CD4-positive, alpha-beta T cell treated with Interleukin-6 for 4 hours (primary cell): Measurements from ENCODE around the gene B3GAT3.
"Not testable (repeated sequence)": the region's sequence is repeated elsewhere in the genome, so short reads cannot be mapped to it uniquely, and the experiment has no call there.

Experiments used
- DNase-seq: peaks from one replicate; pipeline ENCODE4 v3.0.0-alpha.2; 2020; ENCODE audit warnings: mixed read lengths

The B3GAT3 gene

DNA sequence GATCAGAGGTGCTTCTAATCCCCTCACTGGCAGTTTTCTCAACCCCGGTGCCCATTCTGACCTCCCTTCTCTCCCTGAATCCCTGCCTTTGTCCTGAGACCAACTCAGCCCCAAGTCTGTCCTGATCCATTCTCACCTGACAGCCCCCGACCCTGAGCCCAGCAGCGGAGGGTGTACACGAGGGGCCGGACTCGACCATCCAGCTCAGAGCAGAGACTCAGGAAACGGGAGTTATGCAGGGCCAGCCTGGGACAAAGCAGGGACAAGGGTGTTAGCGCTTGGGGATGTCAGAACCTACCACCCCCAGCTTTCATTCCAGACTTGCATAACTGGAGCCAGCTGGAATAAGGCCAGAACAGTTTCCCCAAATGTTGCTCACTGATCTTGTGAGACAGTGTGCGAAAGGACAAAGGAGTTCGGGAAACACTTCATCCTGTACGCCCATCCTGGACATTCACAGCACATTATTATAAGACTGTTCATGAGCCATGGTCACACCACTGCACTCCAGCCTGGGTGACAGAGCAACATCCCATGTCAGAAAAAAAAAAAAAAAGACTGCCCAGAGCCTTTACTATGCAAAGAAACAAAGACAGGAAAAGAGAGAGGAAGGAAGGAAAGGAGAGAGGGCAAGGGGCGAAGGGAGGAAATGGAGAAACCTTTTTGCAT lies 44.6 kb downstream of the B3GAT3 start:
- no peak for DNase-seq

DNA sequence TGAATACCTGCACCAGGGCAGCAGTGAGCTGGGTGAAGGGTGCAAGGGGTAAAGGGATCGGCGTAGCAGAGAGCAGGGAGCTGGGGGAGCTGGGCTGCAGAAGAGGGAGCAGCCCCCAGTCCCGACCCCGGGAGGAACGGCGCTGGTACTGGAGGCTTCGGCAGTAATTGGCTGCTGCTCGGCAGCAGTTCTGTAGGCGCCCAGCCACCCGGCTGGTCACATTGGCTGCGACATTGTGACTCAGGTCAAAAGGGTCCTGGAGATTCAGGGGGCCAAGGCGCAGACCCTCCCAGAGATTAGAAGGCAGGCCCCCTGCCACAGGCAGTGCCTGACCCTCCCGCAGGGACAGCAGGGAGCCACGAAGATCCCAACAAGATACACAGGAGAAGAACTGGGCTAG lies 45.9 kb downstream of the B3GAT3 start:
- no peak for DNase-seq

DNA sequence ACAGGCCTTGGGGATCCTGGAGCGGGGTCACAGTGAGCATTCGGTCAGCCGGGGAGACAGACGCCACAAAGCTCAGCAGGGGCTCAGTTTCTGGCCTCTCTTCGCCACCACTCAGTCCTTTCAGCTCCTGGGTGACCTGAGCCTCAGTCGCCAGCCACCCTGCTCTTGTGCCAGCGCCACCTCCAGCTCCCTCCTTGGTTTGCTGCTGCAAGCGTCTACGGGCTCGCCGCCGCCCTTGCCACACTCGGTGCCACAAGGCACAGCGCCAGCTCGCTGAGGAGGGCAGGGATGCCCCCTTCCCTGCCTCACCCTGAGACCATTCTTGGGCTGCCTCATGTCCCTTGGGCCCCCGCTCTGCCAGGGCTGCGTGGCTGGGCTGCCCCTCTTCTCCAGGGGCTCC lies 46.6 kb downstream of the B3GAT3 start:
- DNase-seq, result no peak

DNA sequence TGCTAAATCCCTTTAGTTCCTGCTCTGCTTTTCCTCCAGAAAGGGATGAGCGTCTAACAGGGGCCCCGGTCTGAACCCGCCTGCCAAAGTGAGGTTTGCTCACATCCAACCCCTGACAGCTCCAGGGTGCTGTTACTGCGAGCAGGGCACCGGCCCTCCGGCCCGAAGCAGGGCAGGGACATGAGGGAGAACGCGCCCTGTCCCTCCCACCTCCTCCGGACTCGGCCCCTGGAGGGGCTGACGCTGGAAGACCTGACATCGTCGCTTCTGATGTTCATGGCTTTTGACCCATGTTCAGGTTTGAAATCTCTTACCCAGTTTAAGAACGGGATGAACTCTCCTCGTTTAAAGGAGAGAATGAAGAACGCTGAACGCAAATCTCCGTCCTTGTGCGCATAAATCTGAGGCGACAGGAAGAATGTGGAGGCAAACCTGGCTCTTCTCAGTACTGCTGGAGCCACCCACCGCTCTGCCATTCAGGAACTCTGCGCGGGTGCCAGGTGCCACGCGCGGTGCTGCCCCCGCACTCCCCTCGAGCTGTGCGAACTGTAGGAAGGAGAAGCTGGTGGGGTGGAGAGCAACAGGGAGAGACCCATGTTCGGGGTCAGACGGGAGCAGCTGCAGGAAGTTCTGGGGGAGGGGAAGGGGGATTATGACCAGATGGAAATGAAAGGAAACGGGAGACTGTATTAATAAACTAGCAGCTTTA lies 47.3 kb downstream of the B3GAT3 start:
- peak; percentile 19 for DNase-seq

DNA sequence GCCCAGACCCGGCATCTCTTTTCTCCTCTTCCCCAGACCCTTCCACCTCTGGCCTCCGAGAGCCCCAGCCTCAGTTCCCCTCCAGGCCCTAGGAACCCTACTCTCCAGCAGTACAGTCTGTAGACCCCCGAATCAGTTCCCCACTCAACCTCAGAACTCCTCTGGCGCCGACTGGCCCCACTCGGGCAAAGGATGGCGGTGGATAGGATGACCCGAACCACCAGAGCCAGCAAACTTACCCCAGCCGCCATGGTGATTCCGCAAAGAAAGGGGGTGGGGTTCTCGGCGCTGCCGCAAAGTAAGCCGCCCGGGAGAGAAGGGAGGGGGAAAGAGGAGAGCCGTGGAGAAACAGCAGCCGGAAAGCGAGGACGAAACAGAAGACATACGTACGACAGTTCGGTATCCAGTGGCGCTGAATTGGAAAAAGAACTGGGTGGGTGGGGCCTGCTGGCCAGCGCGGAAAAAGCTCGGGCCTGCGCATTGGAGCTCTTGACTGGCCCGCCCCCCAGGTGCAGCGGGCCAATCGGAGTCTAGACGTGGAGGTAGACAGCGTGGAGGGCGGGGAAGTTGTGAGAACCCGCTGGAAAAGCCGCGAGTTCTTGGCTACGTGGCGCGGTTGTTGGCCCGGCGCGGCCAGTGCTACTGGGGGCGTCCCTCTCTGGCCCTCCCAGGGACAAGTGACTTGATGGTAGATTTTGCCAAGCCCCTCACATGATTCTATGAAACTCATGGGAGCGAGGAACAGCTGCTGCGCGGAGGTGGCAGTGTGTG lies 48.0 kb downstream of the B3GAT3 start, which contains the start of gene EEF1G:
EEF1G (minus strand) TSS at position 300 of the 771 bp plus-strand sequence; CDS start at position 251, 49 bp downstream.
- peak; percentile 98 for DNase-seq

DNA sequence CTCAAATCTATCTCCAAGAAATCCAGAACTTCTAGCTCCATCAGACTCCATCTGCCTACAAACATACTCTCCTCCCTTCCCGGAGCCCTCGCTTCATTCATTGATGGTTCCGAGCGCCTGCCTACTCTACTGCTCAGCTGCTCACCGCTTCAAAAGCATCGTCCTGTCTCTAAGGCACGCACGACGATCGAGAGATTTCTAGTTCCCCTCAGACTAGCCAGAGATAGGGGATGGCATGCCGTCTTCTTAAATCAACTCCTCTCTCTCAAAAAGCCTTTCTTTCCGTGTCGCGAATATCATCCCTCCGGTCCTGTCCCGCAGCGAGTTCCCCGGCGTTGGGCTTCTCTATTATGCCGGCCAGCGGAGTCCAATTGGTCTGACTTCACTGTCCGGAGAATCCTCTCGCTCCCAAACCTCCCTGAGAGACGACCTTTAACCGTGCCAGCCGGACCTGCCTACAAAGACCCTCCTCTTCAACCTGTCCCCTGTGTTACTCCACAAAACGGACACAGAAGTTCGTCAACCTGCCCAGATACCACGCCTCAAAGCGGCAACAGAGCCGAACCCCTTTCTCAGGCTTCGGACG lies 48.7 kb downstream of the B3GAT3 start:
- peak; percentile 24 for DNase-seq

DNA sequence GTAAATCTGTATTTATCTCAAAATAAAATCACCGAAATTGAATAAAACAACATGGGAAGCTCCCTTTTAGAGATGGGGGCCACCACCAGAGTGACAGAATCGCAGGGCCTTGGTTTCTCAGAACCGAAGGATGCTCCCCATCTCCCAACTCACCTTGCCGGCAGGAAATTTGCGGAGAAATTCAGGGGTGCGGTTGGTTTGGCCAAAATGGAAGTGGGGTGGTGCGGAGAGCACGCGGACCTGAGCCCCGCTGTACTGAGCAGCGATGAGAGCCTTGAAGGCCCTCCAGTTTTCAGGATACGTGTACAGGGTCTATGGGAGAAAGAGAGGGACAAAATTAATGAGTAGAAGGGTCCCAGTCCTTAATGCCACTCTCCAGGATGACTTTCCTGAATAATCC lies 49.4 kb downstream of the B3GAT3 start:
- DNase-seq, result no peak

DNA sequence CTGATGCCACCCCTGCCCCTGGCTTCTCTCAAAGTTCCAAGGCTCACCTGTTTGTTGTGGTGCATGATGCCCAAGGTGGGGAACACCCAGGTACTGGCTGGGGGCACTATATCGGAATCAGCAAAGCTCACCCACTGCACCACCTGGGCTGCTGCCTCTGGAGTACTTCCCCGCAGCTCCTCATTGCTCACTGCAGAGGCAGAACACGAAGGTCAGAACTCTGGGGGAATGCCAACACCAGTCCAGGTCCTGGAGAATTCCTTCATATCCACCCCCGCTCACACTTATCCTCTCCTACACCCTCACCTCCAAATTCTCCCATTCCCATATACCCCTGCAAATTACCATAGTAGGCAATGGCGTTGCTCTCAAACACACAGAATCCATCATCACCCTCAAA lies 50.3 kb downstream of the B3GAT3 start:
- DNase-seq, result not testable (repeated sequence)

DNA sequence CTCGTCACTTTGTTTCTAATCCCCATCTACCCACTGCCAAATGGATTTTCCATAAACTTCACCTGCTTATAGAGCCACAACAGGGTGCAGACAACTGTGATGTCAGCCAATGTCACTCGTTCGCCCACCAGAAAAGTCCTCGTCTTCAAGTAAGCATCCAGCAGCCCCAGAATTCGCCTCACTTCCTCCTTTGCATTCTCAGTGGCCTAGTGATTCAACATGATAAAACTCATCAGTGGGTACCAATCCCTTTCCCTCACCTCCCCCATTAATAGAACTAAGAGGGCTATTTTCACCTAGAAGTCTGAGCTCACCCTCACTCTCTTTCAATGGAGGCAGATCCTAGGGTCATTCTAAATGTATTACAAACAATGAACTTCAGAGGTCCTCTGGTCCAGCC lies 50.9 kb downstream of the B3GAT3 start:
- not testable (repeated sequence) for DNase-seq

DNA sequence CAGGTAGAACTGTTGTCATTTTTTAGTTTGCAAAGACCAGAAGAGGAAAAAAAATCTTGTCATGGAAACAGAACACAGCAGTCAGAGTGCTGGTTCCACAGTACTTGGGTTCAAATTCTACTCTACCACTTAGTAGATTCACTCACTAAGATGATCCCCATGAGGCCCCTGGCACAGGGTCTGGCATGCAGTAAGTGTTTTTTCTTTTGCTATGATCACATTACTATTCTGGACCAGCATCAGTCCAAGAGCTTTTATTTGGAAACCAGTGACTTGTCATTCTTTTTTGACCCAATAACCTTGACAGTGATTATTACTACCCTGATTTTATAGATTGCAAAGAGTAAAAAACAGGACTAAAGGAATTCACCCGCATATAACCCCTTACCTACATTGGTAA lies 52.2 kb downstream of the B3GAT3 start:
- no peak for DNase-seq

DNA sequence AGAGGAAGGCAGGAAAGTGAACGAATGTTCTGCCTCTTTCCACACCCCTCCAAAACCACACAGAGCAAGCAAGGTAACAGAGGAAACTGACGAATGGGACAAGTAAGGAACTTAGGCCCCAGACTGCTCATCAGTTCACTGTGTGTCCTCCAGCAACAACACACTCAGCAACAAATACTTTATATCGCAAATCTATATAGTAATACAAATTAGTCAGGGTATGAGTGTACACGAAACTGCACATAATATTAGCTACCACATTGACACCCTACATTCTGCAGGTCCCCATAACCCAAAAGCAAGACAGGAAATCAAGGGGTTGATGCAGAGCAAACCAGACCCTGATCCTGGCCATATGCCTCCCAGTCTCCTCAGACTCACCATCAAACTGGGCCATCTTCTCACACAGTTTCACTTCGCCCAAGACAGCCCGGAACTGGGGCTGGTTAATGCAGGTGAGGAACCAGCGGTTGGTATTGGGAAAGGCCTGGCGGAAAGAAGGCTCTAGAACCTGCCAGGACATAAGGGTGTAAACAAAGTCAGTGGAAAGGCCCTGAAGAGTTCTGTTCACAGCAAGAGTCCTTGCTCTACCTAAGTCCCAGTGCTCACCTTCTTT lies 54.7 kb downstream of the B3GAT3 start:
- no peak for DNase-seq

DNA sequence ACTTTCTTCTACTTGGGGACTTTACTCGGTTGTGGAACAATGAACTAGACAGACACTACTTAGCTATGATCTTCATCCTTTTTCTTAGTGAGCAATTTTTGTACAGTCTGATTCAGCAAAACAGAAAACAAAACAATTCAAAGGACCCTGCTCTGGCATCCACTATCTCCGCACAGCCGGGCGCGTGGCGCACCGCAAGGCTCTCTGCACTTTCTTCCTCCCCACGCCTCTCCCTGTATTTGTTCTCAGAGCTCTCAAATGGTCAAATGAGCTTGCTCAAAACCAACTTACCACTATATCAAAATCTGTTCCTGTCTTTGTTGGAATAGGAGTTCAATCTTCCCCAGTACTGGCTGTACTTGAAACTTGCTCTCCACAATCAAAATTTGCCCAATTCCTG lies 55.5 kb downstream of the B3GAT3 start:
- DNase-seq, result no peak
